ENCODE data around the gene MEGF9. TPM values are rescaled to one million over a fixed set of nuclear protein-coding genes. Genes with fewer than 3 reads are reported as not detected.

Gene MEGF9
- total RNA-seq, 8 experiments from 2014 or later, result 6.5 to 40.0 (median 14.1) TPM

DNA sequence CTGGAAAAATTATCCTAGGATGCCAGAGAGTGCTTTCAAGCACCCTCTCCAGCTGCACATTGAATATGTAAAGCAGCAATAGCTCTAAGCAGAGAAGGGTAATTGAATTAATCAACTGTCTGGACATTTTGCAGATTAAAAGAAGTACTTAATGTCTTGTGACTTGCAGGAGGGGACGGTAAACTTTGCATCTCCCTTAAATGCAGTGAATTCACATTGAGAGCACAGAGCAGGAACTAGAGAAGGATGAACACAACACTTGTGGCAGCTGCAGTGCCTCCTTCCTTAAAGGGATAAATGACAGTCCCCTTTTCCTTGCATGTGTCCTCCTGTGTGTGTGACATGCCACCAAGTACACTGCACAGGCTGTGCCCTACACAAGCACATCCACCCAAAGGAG is 126.9 kb downstream of the MEGF9 start:
- peaks cover 0 to 7% of the 10 kb centered on the region in 2 donors for H3K4me1 ChIP-seq (replicated peaks in 1 of 2)
- WGBS, 10 experiments, result 0 to 56% (median 23%) methylated on average over 1 of the region's 1 CpG; no CpG with 5 or more reads in 4 of the 10 experiments
- peak; percentile 25 to 86 (median 64) for ATAC-seq (replicated peaks in 6 of 8)
- H3K27ac ChIP-seq, result no peak overlapping the region
- in situ Hi-C loops (cut with MboI; ENCODE audit: low pct_unique_long_range_greater_than_20kb in 2 of 9, low sequenced_read_pairs in 9 of 9, unreplicated experiment in 9 of 9), result no loop called here
- no peak overlapping the region for H3K4me3 ChIP-seq

GRCh38 chr9:120583958-120584369 is 130.3 kb downstream of the MEGF9 start:
- H3K4me1 ChIP-seq (replicated peaks in 1 of 2), result peaks cover 5 to 13% of the 10 kb centered on the region in 2 donors
- WGBS, 10 experiments, result 17 to 100% (median 72%) methylated on average over 1 to 3 of the region's 3 CpGs; no CpG with 5 or more reads in 1 of the 10 experiments
- no peak overlapping the region for H3K4me3 ChIP-seq
- no peak overlapping the region for H3K27ac ChIP-seq
- ATAC-seq (replicated peaks in 6 of 8), result peak in 3 of 8 experiments; percentile 3 to 31 (median 27)
- in situ Hi-C loops (cut with MboI; ENCODE audit: low pct_unique_long_range_greater_than_20kb in 2 of 9, low sequenced_read_pairs in 9 of 9, unreplicated experiment in 9 of 9), result no loop called here

- Histone ChIP-seq H3K4me1 (replicated peaks in 1 of 2) (peaks cover 8 to 17% of the 10 kb centered on the region in 2 donors), H3K27ac (peak within 1 kb of the TSS; percentile 64 to 74), H3K4me3 (peak within 1 kb of the TSS; percentile 82 to 100 (median 91))
- in situ Hi-C loops (cut with MboI; ENCODE audit: low pct_unique_long_range_greater_than_20kb in 2 of 9, low sequenced_read_pairs in 9 of 9, unreplicated experiment in 9 of 9), result no loop called here
- WGBS, 10 experiments, result 0 to 100% (median 20%) methylated on average over 1 to 23 of the region's 33 CpGs; no CpG with 5 or more reads in 1 of the 10 experiments
- ATAC-seq (replicated peaks in 6 of 8), result peak; percentile 97 to 99 (median 98)
Measured at GRCh38 chr9:120580051-120580896, 134.0 kb downstream of the MEGF9 start, which contains the start of gene CDK5RAP2. CDK5RAP2 (minus strand) TSS chr9:120580167; CDS start chr9:120579978, 189 bp downstream.

DNA sequence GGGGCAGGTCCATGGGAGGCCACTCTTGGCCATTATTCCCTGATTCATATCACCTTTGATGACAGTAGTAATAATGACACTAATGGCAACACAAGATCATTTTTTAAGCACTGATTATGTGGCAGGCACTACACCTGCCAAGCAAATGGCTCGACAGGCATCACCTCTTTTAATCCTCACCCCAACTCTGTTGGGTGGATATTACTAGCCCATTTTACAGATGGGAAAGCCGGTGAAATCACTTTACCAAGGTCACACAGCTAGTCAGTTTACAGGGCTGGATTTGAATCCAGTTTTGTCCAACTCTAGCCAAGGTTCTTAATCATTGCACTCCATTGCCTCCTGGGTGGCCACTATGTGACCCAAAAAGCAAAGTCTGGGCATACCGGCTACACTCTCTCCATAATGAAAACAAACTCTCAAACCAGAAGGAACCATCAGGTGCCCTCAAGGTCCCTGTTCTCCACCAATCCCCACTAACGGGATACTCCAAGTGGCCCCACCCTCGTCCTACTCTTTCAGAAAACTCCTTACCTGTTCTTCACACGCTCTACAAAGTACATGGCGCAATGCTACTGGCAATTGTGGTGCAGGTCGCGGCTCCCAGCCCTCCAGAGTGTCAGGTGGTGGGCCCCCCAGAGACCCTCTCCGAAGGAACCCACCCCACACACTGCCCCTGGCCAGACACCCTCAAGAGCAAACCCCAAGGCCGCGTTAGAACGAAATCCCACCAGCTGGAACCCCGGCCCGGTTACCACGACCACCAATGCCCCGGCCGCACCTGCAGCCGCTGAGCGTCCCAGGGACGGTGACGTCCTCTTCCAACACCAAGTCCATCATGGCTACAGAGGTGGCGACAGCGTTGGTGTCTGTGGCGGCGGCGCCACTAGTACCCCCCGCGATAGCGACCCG is 134.9 kb downstream of the MEGF9 start:
- Histone ChIP-seq H3K4me1 (replicated peaks in 1 of 2) (peaks cover 8 to 17% of the 10 kb centered on the region in 2 donors), H3K27ac (peak overlapping the region; percentile 64 to 74), H3K4me3 (peak overlapping the region; percentile 82 to 100 (median 91))
- in situ Hi-C loops (cut with MboI; ENCODE audit: low pct_unique_long_range_greater_than_20kb in 2 of 9, low sequenced_read_pairs in 9 of 9, unreplicated experiment in 9 of 9), result no loop called here
- ATAC-seq (replicated peaks in 6 of 8), result peak in 4 of 8 experiments; percentile 9 to 65 (median 21)
- WGBS, 10 experiments, result 0 to 86% (median 33%) methylated on average over 1 to 13 of the region's 31 CpGs; no CpG with 5 or more reads in 3 of the 10 experiments

GRCh38 chr9:120574473-120574872 is 139.8 kb downstream of the MEGF9 start:
- ATAC-seq (replicated peaks in 6 of 8), result no peak
- peaks cover 6% of the 10 kb centered on the region in 2 donors for H3K4me1 ChIP-seq (replicated peaks in 1 of 2)
- WGBS, 10 experiments, result 60 to 100% (median 90%) methylated on average over 1 to 2 of the region's 2 CpGs; no CpG with 5 or more reads in 1 of the 10 experiments
- no peak overlapping the region for H3K4me3 ChIP-seq
- in situ Hi-C loops (cut with MboI; ENCODE audit: low pct_unique_long_range_greater_than_20kb in 2 of 9, low sequenced_read_pairs in 9 of 9, unreplicated experiment in 9 of 9), result no loop called here
- H3K27ac ChIP-seq, result no peak overlapping the region

DNA sequence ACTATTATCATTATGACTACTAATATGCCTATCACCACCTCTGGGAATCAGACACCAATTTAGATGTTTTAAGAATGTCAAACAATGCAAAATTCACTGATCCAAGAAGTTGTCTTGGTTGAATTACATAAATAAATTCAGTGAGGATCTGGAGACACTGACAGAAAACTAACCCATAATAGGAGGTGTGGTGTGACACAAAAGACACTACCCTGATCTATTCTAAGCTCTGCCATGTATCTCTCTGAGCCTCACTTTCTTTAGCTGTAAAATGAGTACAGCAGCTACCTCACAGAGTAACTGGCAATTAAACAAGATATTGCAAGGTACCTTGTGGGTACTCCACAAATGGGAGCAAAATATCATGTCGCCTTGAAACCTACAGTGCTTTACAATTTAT is 141.8 kb downstream of the MEGF9 start:
- H3K4me3 ChIP-seq, result no peak overlapping the region
- ATAC-seq (replicated peaks in 6 of 8), result peak in 2 of 8 experiments; percentile 24 to 53
- 82 to 100% (median 100%) methylated on average over 1 of the region's 1 CpG; no CpG with 5 or more reads in 6 of the 10 experiments for WGBS, 10 experiments
- H3K4me1 ChIP-seq (replicated peaks in 1 of 2), result no peaks in the 10 kb centered on the region
- H3K27ac ChIP-seq, result no peak overlapping the region
- in situ Hi-C loops (cut with MboI; ENCODE audit: low pct_unique_long_range_greater_than_20kb in 2 of 9, low sequenced_read_pairs in 9 of 9, unreplicated experiment in 9 of 9), result no loop called here

- H3K27ac ChIP-seq, result no peak overlapping the region
- in situ Hi-C loops (cut with MboI; ENCODE audit: low pct_unique_long_range_greater_than_20kb in 2 of 9, low sequenced_read_pairs in 9 of 9, unreplicated experiment in 9 of 9), result no loop called here
- H3K4me3 ChIP-seq, result no peak overlapping the region
- H3K4me1 ChIP-seq (replicated peaks in 1 of 2), result no peaks in the 10 kb centered on the region
- peak in 3 of 8 experiments; percentile 61 to 88 (median 62) for ATAC-seq (replicated peaks in 6 of 8)
- 32 to 97% (median 87%) methylated on average over 1 to 11 of the region's 11 CpGs; no CpG with 5 or more reads in 2 of the 10 experiments for WGBS, 10 experiments
Measured at GRCh38 chr9:120571443-120572257, 142.6 kb downstream of the MEGF9 start.

DNA sequence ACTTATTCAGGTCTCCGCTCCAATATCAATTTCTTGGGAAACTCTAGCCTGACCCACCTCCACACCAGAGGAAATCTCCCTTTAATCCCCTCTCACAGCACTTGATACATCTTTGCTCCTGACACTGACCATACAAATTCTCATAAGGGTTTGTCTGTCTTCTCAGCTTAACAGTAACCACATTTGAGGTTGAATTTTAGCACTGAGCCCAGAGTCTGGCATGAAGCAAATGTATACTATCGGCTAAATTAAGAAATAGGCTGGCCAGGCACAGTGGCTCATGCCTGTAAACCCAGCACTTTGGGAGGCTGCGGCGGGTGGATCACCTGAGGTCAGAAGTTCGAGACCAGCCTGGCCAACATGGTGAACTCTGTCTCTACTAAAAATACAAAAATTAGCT is 144.0 kb downstream of the MEGF9 start:
- ATAC-seq (replicated peaks in 6 of 8), result no peak
- in situ Hi-C loops (cut with MboI; ENCODE audit: low pct_unique_long_range_greater_than_20kb in 2 of 9, low sequenced_read_pairs in 9 of 9, unreplicated experiment in 9 of 9), result no loop called here
- Histone ChIP-seq H3K4me3 (no peak overlapping the region), H3K27ac (no peak overlapping the region), H3K4me1 (replicated peaks in 1 of 2) (no peaks in the 10 kb centered on the region)
- WGBS, 10 experiments, result 71 to 100% (median 100%) methylated on average over 1 to 3 of the region's 5 CpGs; no CpG with 5 or more reads in 4 of the 10 experiments

GRCh38 chr9:120569556-120569955 is 144.7 kb downstream of the MEGF9 start:
- H3K27ac ChIP-seq, result no peak overlapping the region
- in situ Hi-C loops (cut with MboI; ENCODE audit: low pct_unique_long_range_greater_than_20kb in 2 of 9, low sequenced_read_pairs in 9 of 9, unreplicated experiment in 9 of 9), result no loop called here
- H3K4me1 ChIP-seq (replicated peaks in 1 of 2), result no peaks in the 10 kb centered on the region
- ATAC-seq (replicated peaks in 6 of 8), result no peak
- no peak overlapping the region for H3K4me3 ChIP-seq
- WGBS, 10 experiments, result 86 to 100% (median 98%) methylated on average over 1 to 5 of the region's 5 CpGs; no CpG with 5 or more reads in 2 of the 10 experiments

DNA sequence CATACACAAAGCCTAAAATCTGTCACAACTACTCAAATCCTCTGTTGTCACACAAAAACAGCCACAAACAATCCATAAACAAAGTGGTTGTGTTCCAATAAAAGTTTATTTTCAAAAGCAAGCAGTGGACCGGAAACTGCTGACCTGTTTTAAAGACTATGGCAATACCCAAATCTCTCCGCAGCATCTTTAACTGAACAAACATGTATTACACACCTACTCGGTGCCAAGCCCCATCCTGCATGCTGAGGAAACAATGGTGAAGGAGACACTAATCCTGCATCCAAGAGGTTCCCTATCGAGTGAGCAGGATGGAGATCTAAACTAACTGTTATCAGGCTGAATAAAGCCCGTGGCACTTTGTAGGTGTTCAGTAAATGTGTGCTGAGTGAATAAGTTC is 145.5 kb downstream of the MEGF9 start:
- no peak overlapping the region for H3K27ac ChIP-seq
- WGBS, 10 experiments, result 95 to 100% (median 100%) methylated on average over 1 to 5 of the region's 5 CpGs; no CpG with 5 or more reads in 1 of the 10 experiments

DNA sequence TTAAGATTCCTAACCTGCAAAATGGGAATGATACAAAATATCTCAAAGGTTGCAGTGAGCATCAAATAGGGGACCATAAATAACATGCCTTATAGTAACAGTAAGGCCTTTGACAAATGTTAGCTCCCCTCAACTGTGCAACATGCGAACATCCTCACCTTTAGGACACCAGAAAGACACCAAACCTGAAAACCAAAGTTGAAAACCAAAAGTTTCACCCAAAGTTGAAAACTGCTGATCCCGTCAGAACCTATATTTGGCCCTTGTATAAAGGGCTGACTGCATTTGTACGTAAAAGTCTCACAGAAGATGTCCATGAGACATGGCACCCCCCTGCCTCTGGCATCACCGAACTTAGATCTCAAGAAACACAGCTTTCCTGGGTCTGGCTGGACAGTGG is 146.4 kb downstream of the MEGF9 start:
- Histone ChIP-seq H3K4me3 (no peak overlapping the region), H3K4me1 (replicated peaks in 1 of 2) (no peaks in the 10 kb centered on the region), H3K27ac (no peak overlapping the region)
- ATAC-seq (replicated peaks in 6 of 8), result no peak
- WGBS, 10 experiments, result 80 to 100% (median 96%) methylated on average over 1 to 4 of the region's 4 CpGs; no CpG with 5 or more reads in 1 of the 10 experiments
- in situ Hi-C loops (cut with MboI; ENCODE audit: low pct_unique_long_range_greater_than_20kb in 2 of 9, low sequenced_read_pairs in 9 of 9, unreplicated experiment in 9 of 9), result no loop called here

More for the DNA sequence above, 145.5 kb downstream of the MEGF9 start:
- in situ Hi-C loops (cut with MboI; ENCODE audit: low pct_unique_long_range_greater_than_20kb in 2 of 9, low sequenced_read_pairs in 9 of 9, unreplicated experiment in 9 of 9), result no loop called here
- H3K4me1 ChIP-seq (replicated peaks in 1 of 2), result no peaks in the 10 kb centered on the region
- ATAC-seq (replicated peaks in 6 of 8), result no peak
- no peak overlapping the region for H3K4me3 ChIP-seq

DNA sequence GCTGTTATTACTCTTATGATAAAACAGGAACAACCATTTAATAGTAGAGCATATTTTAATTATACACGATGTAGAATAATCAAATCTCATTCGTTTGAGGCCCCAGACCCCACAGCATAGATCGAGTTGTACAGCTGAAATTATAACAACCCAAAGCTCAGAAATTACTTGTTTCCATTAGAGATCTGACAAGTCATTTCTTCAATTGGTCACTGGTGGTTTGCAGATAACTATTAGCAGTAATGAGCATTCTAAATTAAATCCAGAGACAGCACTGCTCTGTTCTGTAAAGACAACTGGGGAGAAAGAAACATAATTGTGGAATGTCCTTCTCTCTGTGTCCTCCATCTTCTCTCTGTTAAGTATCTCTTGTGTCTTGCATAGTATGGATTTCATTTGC is 147.2 kb downstream of the MEGF9 start:
- in situ Hi-C loops (cut with MboI; ENCODE audit: low pct_unique_long_range_greater_than_20kb in 2 of 9, low sequenced_read_pairs in 9 of 9, unreplicated experiment in 9 of 9), result no loop called here
- 80 to 100% (median 100%) methylated on average over 1 to 3 of the region's 3 CpGs; no CpG with 5 or more reads in 1 of the 10 experiments for WGBS, 10 experiments
- Histone ChIP-seq H3K4me3 (no peak overlapping the region), H3K27ac (no peak overlapping the region), H3K4me1 (replicated peaks in 1 of 2) (no peaks in the 10 kb centered on the region)
- no peak for ATAC-seq (replicated peaks in 6 of 8)

Data from motor neuron (in vitro differentiated cells).